ENCODE data around the gene APOL1.

DNA sequence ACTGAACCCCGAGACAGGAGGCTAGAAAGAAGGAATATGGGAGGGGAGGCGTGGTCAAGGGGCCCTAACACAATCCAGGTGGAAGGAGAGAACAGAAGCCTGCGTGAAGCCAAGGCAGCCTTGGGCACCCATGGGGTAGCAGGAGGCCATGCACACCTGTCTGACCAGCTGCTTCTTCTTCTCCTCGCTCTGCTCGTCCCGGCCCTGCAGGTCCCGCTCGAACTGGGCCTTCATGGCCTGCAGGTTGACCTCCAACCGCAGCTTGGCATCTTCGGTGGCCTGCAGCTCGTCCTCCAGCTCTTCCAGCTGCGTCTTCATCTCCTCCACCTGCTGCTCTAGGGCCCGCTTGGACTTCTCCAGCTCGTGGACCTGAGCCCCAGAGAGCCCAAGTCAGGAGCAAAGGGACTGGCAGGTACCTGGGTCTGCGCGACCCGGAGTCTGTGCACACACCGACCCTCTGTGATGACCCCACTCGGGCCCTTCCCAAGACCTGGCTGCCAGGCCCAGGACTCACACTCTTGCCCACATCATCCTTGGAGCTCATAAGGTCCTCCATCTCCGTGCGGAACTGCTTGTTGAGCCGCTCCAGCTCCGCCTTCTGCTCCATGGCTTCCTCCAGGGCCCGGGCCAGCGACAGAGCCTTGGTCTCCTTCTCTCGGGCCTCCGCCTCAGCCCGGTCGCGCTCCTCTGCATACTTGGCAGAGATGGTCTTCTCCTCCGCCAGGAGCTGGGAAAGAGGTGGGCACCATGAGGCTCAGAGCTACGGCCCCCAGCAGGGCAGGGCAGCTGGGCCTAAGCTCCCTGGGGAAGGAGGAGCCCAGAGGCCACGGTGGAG lies 35.9 kb downstream of the APOL1 start:
- TF ChIP-seq, protein P1, sequence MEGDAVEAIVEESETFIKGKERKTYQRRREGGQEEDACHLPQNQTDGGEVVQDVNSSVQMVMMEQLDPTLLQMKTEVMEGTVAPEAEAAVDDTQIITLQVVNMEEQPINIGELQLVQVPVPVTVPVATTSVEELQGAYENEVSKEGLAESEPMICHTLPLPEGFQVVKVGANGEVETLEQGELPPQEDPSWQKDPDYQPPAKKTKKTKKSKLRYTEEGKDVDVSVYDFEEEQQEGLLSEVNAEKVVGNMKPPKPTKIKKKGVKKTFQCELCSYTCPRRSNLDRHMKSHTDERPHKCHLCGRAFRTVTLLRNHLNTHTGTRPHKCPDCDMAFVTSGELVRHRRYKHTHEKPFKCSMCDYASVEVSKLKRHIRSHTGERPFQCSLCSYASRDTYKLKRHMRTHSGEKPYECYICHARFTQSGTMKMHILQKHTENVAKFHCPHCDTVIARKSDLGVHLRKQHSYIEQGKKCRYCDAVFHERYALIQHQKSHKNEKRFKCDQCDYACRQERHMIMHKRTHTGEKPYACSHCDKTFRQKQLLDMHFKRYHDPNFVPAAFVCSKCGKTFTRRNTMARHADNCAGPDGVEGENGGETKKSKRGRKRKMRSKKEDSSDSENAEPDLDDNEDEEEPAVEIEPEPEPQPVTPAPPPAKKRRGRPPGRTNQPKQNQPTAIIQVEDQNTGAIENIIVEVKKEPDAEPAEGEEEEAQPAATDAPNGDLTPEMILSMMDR (IDR thresholded peaks at IDR 0.05; ENCODE audit: low read depth, low read length, poor library complexity, severe bottlenecking): no peak
- TF ChIP-seq EZH2phosphoT487 (IDR thresholded peaks at IDR 0.05; ENCODE audit: borderline replicate concordance, low read length): no peak
